GM21390 (cell line): ENCODE results near the gene EIF3L.
"Not testable (repeated sequence)": the region's sequence is repeated elsewhere in the genome, so short reads cannot be mapped to it uniquely, and the experiment has no call there.

Experiments used
- ATAC-seq: cut with Tn5 transposase; IDR thresholded peaks from one replicate; pipeline ENCODE4 v1.9.1; 2021; ENCODE audit not compliant: unreplicated experiment

Gene EIF3L

DNA sequence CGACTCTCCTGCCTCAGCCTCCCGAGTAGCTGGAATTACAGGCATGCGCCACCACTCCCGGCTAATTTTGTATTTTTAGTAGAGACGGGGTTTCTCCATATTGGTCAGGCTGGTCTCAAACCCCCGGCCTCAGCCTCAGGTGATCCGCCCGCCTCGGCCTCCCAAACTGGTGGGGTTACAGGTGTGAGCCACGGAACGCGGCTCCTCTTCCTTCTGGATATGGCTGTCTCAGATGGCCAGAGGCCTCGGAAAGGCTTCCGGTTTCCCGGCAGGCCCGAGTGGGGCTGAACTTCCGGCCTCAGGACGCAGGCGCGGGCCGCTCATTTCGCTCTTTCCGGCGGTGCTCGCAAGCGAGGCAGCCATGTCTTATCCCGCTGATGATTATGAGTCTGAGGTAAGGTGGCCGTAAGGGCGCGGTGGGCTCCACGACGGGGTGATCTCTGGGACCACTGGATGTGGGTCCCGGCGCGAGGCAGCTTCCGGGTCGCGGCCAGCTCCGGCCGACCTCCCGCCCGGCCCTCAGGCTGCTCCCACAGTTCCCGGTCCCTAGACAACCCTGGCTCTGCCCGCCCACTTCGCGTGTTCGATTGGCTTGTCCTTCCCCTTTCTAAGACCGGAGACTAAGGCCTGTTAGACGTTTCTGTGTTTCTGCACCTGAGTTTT lies at the start of gene EIF3L:
Gene EIF3L, plus strand, starts transcription at position 331 of the 663 bp plus-strand sequence. Its CDS starts 31 bp downstream, at position 362.
- ATAC-seq = peak; percentile 56

DNA sequence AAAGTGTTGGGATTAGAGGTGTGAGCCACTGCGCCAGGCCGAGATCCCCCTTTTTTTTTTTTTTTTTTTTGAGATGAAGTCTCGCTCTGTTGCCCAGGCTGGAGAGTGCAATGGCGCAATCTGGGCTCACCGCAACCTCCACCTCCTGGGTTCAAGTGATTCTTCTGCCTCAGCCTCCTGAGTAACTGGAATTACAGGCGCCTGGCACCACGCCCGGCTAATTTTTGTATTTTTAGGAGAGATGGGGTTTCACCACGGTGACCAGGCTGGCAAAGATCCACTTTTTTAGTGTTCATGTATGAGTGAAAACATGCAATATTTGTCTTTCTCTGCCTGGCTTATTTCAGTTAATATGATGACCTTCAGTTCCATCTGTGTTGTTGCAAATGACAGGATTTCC lies 49.2 kb upstream of the EIF3L start:
- not testable (repeated sequence) for ATAC-seq

DNA sequence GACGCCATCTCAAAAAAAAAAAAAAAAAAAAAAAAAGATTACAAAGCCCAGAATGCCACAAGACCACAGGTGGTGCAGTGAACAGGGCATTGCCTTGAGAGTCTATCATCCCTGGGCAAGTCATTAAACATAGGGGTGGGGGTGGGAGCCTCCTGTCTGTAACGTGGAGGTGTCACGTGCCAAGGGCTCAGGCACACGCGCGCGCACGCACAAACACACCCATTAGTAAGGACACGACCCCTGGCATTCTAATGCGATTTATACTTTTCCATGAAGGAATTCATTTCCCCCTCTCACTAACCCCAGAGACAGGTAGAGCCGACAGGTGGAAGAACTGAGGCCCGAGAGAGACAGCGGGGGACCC lies 47.3 kb upstream of the EIF3L start:
- no peak for ATAC-seq

DNA sequence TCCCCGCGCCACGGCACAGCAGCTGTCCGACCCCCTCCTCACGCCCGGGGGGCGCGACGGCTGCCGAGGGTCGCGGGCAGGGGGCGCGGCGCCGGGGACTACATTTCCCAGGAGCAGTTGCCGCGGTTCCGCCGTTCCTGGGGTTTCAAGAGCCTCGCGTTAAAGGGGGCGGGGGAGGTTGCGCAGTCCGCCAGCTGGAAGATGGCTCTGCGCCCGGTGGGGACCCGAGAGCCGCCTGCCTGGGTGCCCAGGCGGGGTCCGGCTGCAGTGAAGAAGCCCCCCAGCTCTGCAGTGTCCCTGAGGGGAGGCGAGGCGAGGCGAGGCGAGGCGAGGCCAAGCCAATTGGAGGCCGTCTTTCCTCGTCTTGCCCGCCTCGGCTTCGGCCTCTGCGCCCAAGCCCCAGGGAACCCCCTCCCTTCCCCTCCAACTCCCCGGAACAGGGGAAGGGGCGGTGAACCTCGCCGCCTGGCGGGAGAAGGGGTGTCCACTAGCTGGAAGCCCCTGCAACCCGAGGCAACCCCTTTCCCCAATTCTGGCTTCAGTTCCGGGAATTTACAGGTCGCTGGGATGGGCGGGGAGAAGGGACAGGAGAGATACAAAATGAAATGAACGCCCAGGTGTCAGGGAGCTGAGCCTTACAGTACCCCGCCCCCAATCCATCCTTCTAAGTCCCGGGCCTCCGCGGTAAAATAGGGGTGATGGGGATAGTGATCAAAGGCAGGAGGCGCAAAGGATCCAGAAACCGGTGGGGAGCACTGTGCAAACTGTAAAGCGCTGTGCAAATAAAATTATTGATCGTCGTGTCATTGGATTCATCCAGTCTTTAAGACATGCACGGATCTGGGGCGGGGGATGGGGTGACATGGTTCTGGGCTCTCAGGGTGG lies 46.7 kb upstream of the EIF3L start:
- ATAC-seq = no peak

DNA sequence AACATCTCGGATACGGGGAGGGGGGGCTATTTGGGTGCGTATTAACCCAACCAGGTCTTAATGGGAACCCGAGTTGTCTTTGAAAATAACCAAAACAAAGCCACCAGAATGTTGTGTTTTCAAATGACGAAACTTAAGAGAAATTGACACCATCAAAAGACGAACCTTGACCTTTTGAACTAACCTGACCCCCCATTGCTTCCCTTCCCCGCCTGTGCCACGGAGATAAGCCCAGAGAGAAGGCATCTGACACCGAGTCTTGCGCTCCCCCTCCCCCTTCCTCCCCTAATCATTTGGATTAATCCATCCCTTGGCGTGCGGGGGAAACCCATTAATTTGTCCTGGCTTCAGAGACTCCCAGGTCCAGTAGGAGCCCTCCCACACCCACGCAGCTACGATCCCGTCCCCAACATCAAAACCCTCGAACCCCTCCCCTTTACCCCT lies 46.0 kb upstream of the EIF3L start:
- ATAC-seq = no peak

DNA sequence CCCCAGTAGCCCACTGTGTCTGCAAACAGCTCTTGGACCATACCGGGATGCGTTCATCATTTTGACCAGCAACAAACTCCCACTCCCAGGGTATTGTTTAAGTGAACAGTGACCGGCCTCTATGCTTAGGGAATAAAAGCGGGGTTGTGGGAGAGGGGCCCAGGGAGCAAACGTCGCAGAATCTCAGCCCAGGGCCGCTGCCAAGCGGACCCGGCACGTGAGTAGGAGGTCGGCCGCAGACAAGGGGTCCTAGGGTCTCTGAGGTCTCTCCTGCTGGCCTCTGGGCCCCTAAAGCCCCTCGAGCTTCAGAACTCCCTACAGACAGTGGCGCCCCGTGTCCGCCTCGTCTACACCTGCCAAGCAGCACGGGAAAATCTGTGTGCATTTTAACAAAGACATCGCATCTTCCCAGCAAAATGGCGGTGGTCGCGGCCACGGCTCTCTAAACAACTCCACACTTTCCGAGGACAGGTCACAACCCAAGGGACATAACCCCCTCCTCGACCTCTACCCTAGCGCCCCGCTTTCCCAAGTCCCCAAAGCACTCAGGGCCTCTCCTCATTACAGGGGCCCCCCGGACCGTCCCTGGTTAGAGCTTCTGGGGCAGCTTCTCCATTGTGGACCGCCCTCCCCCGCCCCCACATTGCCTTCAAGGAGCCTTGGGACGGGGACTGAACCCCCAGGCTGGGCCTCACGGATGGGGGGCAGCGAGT lies 45.4 kb upstream of the EIF3L start:
- no peak for ATAC-seq

DNA sequence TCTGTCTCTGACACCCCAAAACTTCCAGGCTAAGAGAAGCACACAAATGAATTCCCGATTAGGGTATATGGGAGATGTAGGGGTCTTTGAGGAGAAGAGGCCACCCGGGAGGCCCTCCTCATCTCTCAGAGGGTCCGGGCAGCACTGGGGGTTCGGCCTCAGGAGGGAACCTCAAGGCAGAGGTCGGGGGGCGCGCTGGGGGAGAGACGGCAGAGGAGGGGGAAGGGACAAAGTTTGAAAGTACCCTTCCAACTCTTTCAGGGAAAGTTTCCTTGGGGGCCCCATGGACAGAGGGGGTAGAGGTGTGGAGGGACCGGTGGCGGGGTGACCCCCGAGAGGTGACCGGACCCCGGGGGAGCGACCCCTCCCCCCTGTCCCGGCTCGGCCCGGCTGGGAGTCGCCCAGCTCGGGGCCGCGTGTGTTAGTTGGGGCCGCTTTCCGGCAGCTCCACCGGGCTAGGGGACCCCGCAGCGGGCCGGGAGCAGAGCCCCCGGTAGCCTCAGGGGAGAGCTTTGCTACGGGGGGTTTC lies 44.8 kb upstream of the EIF3L start:
- ATAC-seq = no peak

DNA sequence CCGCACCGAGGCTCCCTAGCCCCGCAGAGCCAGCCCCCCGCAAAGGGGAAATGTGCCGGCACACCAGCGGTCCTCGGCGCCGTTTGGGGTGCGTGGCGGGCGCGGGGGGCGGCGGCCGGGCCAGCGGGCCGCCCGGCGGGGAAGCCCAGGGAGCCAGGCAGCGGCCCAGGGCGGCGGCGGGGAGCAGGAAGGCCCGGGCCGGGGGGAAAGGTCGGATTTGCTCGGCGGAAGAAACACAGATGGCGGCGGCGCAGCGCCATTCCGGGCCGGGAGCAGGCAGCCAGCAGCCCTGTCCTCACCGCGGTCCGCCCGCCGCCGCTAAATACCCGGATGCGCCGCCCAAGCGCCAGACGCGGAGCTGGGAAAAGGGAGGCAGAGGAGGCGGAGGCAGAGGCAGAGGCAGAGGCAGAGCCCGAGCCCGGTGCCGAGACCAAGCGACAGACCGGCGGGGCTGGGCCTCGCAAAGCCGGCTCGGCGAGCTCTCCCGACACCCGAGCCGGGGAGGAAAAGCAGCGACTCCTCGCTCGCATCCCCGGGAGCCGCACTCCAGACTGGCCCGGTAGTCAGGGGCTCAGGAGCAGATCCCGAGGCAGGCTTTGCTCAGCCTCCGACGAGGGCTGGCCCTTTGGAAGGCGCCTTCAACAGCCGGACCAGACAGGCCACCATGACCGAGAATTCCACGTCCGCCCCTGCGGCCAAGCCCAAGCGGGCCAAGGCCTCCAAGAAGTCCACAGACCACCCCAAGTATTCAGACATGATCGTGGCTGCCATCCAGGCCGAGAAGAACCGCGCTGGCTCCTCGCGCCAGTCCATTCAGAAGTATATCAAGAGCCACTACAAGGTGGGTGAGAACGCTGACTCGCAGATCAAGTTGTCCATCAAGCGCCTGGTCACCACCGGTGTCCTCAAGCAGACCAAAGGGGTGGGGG lies 44.1 kb upstream of the EIF3L start:
- ATAC-seq = no peak

DNA sequence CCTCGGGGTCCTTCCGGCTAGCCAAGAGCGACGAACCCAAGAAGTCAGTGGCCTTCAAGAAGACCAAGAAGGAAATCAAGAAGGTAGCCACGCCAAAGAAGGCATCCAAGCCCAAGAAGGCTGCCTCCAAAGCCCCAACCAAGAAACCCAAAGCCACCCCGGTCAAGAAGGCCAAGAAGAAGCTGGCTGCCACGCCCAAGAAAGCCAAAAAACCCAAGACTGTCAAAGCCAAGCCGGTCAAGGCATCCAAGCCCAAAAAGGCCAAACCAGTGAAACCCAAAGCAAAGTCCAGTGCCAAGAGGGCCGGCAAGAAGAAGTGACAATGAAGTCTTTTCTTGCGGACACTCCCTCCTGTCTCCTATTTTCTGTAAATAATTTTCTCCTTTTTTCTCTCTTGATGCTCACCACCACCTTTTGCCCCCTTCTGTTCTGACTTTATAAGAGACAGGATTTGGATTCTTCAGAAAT lies 43.4 kb upstream of the EIF3L start:
- ATAC-seq = no peak

DNA sequence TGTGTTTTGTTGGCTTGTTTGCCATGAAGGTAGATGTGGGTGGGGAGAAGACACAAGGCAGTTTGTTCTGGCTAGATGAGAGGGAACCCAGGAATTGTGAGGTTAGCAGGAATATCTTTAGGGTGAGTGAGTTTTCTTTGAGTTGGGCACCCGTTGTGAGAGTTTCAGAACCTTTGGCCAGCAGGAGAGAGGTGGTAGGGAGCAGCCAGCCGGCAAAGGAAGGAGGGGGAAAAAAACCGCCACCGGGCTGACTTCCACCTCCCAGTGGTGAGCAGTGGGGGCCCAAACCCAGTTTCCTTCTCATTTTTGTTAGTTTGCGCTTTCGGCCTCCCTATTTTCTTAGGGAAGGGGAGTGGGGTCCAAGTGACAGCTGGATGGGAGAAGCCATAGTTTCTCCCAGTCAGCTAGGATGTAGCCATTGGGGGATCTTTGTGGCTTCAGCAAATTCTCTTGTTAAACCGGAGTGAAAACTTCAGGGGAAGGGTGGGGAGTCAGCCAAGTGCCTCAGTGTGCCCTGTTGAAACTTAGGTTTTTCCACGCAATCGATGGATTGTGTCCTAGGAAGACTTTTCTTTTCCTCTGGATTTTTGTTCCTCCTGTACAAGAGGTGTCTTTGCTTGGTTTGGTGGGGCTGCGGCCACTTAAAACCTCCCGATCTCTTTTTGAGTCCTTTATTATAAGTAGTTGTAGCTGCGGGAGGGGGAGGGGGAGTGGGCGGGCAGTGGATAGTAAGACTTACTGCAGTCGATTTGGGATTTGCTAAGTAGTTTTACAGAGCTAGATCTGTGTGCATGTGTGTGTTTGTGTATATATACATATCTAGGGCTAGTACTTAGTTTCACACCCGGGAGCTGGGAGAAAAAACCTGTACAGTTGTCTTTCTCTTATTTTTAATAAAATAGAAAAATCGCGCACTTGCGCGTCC lies 42.5 kb upstream of the EIF3L start:
- ATAC-seq = no peak

DNA sequence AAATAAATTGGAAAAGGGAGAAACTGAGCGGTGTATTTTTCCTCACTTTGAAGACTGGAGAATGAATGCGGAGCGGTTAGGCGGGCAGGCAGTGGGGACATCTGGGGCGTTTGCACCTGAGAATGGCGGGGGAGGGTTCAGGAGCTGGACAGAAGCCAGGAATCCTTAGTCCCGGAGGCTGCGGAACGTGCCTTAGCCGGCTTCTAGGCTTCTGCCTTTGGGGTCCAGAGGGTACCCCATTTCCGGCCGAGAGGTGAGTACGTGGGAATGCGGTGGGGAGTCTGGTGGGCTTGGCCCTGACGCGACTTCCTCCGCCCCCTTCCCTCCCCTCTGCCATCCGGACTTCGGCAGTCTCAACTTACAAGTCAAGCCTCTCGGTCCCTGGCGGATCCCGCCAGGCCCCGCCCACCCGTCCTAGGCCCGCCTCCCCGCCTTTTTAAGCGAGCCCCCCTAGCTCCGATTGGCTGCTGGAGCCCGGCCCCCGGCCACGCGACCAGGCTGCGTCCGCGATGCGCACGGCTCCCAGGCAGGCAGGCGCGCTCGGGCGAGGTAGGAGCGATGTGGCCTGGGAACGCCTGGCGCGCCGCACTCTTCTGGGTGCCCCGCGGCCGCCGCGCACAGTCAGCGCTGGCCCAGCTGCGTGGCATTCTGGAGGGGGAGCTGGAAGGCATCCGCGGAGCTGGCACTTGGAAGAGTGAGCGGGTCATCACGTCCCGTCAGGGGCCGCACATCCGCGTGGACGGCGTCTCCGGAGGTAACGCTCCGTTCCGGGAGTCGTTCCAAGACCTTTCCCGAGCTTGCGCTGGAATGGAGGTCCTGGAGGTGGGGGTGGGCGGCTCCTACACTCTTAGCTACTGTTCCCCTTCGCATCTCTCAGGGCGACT lies 41.6 kb upstream of the EIF3L start, which contains the start of gene GCAT:
Gene GCAT, plus strand, starts transcription at position 525 of the 884 bp plus-strand sequence. Its CDS starts 34 bp downstream, at position 559.
- ATAC-seq = peak; percentile 78

DNA sequence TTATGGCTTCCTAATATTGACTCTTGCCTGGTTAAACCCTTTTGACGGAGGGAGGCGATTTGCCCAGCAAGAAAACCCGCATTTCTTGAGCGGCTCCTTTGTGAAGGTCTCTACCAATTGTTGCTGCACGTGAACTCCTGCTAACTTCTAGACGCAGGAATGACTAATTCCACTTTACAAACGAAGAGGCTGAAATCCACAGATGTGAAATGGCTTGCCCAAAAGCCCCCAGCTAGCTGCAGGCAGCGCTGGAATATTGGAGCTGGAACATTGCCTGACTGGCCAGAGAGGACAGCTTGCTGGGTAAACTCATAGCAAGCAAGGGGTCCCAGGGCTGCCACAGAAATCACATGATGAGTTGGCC lies 40.9 kb upstream of the EIF3L start:
- ATAC-seq = no peak

DNA sequence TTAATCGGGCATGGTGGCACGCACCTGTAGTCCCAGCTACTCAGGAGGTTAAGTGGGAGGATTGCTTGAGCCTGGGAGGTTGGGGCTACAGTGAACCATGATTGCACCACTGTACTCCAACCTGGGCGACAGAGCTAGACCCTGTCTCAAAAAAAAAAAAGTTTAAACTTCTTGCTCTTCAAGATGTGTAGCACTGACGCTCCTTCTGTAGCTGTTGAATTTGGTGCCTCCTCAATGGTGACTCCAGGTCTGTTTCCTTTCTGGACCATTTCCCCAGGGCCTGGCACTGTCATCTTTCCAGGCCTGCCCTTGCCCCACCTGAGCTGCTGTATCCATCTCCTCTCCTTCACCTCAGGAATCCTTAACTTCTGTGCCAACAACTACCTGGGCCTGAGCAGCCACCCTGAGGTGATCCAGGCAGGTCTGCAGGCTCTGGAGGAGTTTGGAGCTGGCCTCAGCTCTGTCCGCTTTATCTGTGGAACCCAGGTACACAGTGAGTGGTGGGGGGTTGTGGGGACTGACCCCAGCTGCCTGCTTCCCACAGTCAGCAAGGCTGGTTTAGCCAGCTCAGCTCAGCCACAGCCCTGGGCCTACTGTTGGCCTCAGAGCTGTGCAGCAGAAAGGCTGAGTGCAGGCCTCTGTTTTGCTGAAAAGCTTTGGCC lies 39.4 kb upstream of the EIF3L start:
- ATAC-seq = no peak

DNA sequence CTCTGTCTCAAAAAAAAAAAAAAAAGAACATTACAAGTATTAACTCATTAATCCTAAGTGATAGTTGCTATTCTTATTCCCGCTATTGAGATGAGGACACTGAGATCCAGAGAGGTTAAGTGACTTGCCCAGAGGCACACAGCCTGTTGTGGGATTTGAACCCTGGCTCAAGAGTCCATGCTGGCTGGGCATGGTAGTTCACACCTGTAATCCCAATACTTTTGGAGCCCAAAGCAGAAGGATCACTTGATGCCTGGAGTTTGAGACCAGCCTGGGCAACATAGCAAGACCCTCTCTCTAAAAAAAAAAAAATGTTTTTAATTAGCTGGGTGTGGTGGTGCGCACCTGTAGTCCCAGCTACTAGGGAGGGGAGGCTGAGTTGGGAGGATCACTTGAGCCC lies 37.4 kb upstream of the EIF3L start:
- ATAC-seq = no peak

DNA sequence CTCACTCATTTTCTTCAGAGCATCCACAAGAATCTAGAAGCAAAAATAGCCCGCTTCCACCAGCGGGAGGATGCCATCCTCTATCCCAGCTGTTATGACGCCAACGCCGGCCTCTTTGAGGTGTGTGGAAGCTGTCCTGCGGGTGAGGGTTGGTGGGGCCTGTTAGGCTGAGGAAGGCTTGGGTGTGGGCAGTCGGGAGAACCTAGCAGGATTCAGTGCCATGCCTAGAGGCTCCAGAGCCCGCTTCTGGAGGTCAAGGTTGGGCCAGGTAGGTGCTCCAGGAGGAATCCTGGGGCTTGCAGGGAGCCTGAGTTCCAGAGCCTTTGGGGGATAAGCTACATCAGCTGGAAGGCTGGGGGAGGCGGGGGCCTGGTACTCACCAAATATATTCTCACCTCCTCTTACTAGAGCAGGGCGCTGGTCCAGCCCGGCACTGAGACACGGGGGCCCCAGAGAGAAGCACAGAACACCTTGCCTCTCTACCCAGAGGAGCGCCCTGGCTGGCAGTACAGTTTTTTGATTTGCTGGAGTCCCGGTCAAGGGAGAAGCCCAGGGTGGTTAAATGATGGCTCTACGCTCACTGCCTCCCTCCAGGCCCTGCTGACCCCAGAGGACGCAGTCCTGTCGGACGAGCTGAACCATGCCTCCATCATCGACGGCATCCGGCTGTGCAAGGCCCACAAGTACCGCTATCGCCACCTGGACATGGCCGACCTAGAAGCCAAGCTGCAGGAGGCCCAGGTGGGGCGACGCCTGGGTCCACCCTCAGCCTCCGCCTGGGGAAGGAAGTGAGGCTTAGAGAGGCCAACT lies 36.1 kb upstream of the EIF3L start:
- no peak for ATAC-seq

DNA sequence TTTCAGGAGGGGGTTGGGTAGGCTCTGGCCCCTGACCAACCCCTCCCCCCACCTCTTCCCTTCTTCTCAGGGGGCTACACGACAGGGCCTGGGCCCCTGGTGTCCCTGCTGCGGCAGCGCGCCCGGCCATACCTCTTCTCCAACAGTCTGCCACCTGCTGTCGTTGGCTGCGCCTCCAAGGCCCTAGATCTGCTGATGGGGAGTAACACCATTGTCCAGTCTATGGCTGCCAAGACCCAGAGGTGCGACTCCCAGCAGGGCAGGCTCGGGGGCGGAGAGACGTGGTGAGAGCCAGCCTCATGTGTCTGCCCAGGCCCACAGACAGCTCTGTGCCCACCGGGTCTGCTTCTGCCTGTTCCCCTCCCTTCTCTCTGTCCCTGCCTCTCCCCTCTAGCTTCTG lies 33.6 kb upstream of the EIF3L start:
- ATAC-seq = no peak
